Measurements from ENCODE around the gene PTPRJ.

PTPRJ gene

GRCh38 chr11:47969401-47969800 is 11.0 kb upstream of the PTPRJ start:
- DNase-seq = no peak

- DNase-seq = no peak
These were observed 8.9 kb upstream of the PTPRJ start for GRCh38 chr11:47971501-47971900.

GRCh38 chr11:47973173-47973572 is 7.2 kb upstream of the PTPRJ start:
- no peak for DNase-seq

GRCh38 chr11:47976931-47977330 is 3.4 kb upstream of the PTPRJ start:
- DNase-seq = no peak

GRCh38 chr11:47977623-47978022 is 2.7 kb upstream of the PTPRJ start:
- DNase-seq = no peak

- no peak for DNase-seq
These were observed 826 bp upstream of the PTPRJ start for GRCh38 chr11:47979378-47980087.

- peak in 1 of 2 experiments; percentile 6 for DNase-seq
These were observed 705 bp downstream of the PTPRJ start for GRCh38 chr11:47980907-47981621.

GRCh38 chr11:47981667-47982404 is 1.5 kb downstream of the PTPRJ start:
- DNase-seq = no peak

- DNase-seq = no peak
These were observed 2.3 kb downstream of the PTPRJ start for GRCh38 chr11:47982616-47983015.

GRCh38 chr11:47983464-47984397 is 3.4 kb downstream of the PTPRJ start:
- no peak for DNase-seq

- DNase-seq = no peak
These were observed 5.9 kb downstream of the PTPRJ start for GRCh38 chr11:47986219-47986618.

GRCh38 chr11:47986742-47987141 is 6.4 kb downstream of the PTPRJ start:
- DNase-seq = no peak

GRCh38 chr11:47987310-47987709 is 7.0 kb downstream of the PTPRJ start:
- no peak for DNase-seq

GRCh38 chr11:47987781-47988180 is 7.4 kb downstream of the PTPRJ start:
- DNase-seq = no peak

GRCh38 chr11:47989779-47990178 is 9.4 kb downstream of the PTPRJ start:
- no peak for DNase-seq

GRCh38 chr11:47991266-47991830 is 11.0 kb downstream of the PTPRJ start:
- DNase-seq = no peak

- no peak for DNase-seq
These were observed 11.5 kb downstream of the PTPRJ start for GRCh38 chr11:47991894-47992293.

- DNase-seq = no peak
These were observed 12.8 kb downstream of the PTPRJ start for GRCh38 chr11:47992959-47993820.

GRCh38 chr11:47994417-47994816 is 14.1 kb downstream of the PTPRJ start:
- no peak for DNase-seq

- DNase-seq = no peak
These were observed 15.0 kb downstream of the PTPRJ start for GRCh38 chr11:47995360-47995769.

All from activated CD4-positive, alpha-beta T cell treated with anti-CD3 and anti-CD28 coated beads, Interleukin-2, amount 50 U/mL, for 4 hours (primary cell).